Epidermal melanocyte (primary cell): ENCODE measurements around the gene NRP1.

ENCODE experiments used
- DNase-seq: peaks from one replicate; pipeline ENCODE4 v3.0.0; 2011; ENCODE audit warnings: low spot score; ENCODE audit not compliant: insufficient read length

Gene NRP1

GRCh38 chr10:33263453-33263852 is 71.0 kb downstream of the NRP1 start:
- DNase-seq = no peak

- DNase-seq = no peak
Measured at GRCh38 chr10:33262871-33263270, 71.6 kb downstream of the NRP1 start.

- DNase-seq = no peak
Measured at GRCh38 chr10:33260403-33261149, 73.9 kb downstream of the NRP1 start.

- peak; percentile 37 for DNase-seq
Measured at GRCh38 chr10:33258967-33259366, 75.5 kb downstream of the NRP1 start.

GRCh38 chr10:33257439-33258080 is 76.9 kb downstream of the NRP1 start:
- no peak for DNase-seq

- DNase-seq = no peak
Measured at GRCh38 chr10:33256458-33256857, 78.0 kb downstream of the NRP1 start.

GRCh38 chr10:33254556-33255160 is 79.8 kb downstream of the NRP1 start:
- no peak for DNase-seq

- DNase-seq = no peak
Measured at GRCh38 chr10:33253411-33253810, 81.1 kb downstream of the NRP1 start.

GRCh38 chr10:33252794-33253203 is 81.7 kb downstream of the NRP1 start:
- DNase-seq = no peak

GRCh38 chr10:33252324-33252723 is 82.1 kb downstream of the NRP1 start:
- no peak for DNase-seq

- DNase-seq = no peak
Measured at GRCh38 chr10:33249659-33250345, 84.7 kb downstream of the NRP1 start.

- no peak for DNase-seq
Measured at GRCh38 chr10:33249137-33249536, 85.3 kb downstream of the NRP1 start.

GRCh38 chr10:33248638-33249037 is 85.8 kb downstream of the NRP1 start:
- no peak for DNase-seq

GRCh38 chr10:33247221-33247922 is 87.1 kb downstream of the NRP1 start:
- DNase-seq = no peak

GRCh38 chr10:33245343-33245742 is 89.1 kb downstream of the NRP1 start:
- DNase-seq = no peak

- DNase-seq = no peak
Measured at GRCh38 chr10:33244354-33244967, 90.0 kb downstream of the NRP1 start.

GRCh38 chr10:33243703-33244102 is 90.8 kb downstream of the NRP1 start:
- no peak for DNase-seq

GRCh38 chr10:33242931-33243330 is 91.5 kb downstream of the NRP1 start:
- no peak for DNase-seq

- DNase-seq = no peak
Measured at GRCh38 chr10:33241351-33241750, 93.1 kb downstream of the NRP1 start.

- no peak for DNase-seq
Measured at GRCh38 chr10:33240931-33241330, 93.5 kb downstream of the NRP1 start.

GRCh38 chr10:33240258-33240657 is 94.2 kb downstream of the NRP1 start:
- DNase-seq = no peak
